OCI-LY3 (cell line): ENCODE measurements around the gene PRSS36.

Source experiments
- CTCF ChIP-seq: fragments of 200-600, 300-600 bp; sonication (generic); IDR thresholded peaks from 2 replicates; pipeline ENCODE4 v1.5.1; 2014; ENCODE audit warnings: antibody characterized with exemption, low read length, low read depth
- EZH2phosphoT487 ChIP-seq: fragments of 200-600 bp; shearing (Covaris generic); IDR thresholded peaks from 2 replicates; pipeline ENCODE4 v1.6.1; 2018; ENCODE audit warnings: antibody characterized with exemption, mixed run types, low read depth

- TF ChIP-seq CTCF (no peak), EZH2phosphoT487 (no peak)
These were observed 15.0 kb downstream of the PRSS36 start for GRCh38 chr16:31134625-31135534.
